HG03520 (cell line): Measurements from ENCODE around the gene SELENOT.

ENCODE experiments used
- ATAC-seq: cut with Tn5 transposase; IDR thresholded peaks from one replicate; pipeline ENCODE4 v1.9.1; 2021; ENCODE audit warnings: mild to moderate bottlenecking, moderate library complexity; ENCODE audit not compliant: unreplicated experiment

The SELENOT gene

DNA sequence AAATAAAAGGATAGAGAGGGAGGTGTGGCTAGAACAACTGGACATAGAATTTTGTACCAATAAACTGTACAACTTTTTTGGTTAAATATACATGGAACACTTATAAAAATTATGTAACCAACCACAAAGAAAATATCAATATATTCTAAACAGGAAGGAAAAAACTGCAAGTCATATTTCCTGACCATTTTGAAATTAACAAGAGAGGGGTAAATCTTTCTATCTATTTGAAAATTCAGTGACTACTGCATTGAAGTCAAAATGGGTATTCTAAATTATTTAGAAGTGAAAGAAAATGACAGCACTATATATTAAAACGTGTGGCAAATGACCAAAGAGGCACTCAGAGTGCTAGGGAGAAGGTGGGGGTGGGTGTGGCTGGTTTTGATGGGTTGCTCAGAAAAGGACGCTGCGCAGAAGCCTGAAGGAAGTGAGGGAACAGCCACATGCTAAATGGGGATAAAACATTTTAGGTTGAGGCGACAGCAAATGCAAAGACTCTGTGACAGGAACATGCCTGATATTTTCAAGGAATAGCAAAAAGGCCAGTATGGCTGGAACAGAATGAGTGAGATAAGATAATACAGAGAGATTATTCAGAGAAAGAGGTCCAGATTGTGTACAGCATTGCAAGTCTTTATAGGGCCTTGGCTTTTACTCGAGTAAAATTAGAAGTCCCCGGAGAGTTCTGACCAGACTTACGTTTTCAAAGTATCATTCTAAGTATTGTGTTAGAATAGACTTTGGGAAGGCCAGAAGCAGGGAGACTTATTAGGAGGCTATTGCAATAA lies 59.5 kb downstream of the SELENOT start:
- ATAC-seq = no peak

DNA sequence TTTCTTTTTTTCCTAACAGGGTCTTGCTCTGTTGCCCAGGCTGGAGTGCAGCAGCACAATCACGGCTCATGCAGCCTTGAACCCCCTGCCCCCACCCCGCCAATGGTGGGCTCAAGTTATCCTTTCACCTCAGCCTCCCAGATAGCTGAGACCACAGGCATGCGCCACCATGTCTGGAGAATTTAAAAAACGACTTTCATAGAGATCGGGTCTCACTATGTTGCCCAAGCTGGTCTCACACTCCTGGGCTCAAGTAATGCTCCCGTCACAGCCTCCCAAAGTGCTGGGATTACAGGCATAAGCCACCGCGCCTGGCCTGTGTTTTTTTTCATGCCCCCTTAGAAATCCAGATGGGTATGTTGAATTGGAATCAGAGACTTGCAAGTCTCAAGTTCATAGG lies 60.3 kb downstream of the SELENOT start:
- no peak for ATAC-seq

DNA sequence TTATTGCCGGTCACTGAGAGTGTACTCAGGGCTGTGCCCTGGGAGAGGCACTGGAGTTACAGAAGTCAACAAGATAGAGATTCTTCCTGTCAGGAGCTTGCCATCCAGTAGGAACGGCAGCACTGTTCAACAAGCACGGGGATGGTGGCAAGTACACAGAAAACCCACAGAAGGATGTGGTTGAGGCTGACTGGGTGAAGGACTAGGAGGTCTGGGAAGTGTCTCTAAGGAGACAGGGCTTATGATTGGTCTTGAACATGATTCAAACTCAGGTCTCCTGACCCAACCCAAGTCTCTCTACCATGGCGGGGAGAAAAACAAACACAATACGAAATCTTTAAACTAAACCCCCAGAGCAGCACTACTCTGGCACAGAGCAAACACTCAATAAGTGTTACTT lies 63.0 kb downstream of the SELENOT start:
- ATAC-seq = no peak

DNA sequence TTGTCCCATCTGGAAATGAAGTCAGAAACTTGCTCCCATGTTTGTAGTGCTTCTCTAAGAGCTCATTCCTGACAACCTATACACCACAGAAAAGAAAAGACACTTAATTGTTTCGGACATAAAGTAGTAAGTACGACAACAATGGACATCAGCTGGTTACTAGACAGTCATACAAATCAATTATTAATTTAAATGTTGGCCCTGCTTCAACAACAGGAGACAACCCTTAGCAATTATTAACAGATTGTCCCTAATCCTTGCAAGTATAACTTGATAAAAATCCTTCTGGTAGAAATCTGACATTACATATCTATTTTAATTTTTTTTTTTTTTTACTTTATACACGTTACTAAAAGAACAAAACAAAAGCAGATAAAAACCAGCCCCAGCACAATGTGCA lies 70.8 kb downstream of the SELENOT start:
- ATAC-seq = no peak

DNA sequence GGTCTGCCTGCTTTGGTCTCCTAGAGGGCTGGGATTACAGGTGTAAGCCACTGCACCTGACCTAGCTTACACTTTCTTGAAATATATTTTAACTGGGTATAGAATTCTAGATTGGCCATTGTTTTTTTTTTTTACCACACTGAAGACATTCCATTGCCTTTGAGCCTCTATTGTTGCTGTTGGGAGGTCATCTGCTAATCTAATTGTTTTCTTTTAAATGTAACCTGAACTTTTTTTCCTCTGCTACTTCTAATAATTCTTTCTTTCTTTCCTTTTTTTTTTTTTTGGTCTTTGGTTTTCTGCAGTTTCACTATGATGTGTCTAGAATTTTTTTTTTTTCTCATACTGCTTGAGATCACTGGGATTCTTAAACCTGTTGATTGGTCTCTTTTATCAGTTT lies 72.5 kb downstream of the SELENOT start:
- no peak for ATAC-seq
